B cell (primary cell): Measurements from ENCODE around the gene KSR1. TPM values are rescaled to one million over a fixed set of nuclear protein-coding genes. Genes with fewer than 3 reads are reported as not detected.
"Not testable (repeated sequence)": the region's sequence is repeated elsewhere in the genome, so short reads cannot be mapped to it uniquely, and the experiment has no call there.

Source experiments
- ATAC-seq: fragments of 200-7000 bp; cut with Tn5 transposase; one replicate; pipeline ENCODE4 v1.10.0; 2021; ENCODE audit warnings: low read depth, mild to moderate bottlenecking, moderate number of reproducible peaks, moderate library complexity
- CTCF ChIA-PET: fragments of 350-600 bp; sonication (Branson Sonifier 250); formaldehyde crosslinking; loops from one replicate; lab custom pipeline; 2021; ENCODE audit warnings: antibody characterized with exemption, inconsistent platforms; lab: Charles Lee
- POLR2A ChIA-PET: fragments of 350-600 bp; sonication (Branson Sonifier 250); formaldehyde crosslinking; loops from one replicate; lab custom pipeline; 2021; ENCODE audit warnings: antibody characterized with exemption; lab: Charles Lee
- DNase-seq: peaks from one replicate; pipeline ENCODE4 v3.0.0; 2013
- H2AFZ ChIP-seq: 2 replicates; pipeline ENCODE4 v1.6.1; 2012; ENCODE audit warnings: mild to moderate bottlenecking, low read depth, low read length; ENCODE audit not compliant: insufficient read depth, poor library complexity, severe bottlenecking
- H3K27ac ChIP-seq, 2 donors: 1 replicate in 1 of 2; 2 replicates in 1 of 2; pipeline ENCODE4 v1.5.1; 2012 to 2013; ENCODE audit warnings: low read length in 2 of 2, mild to moderate bottlenecking in 2 of 2, moderate library complexity in 1 of 2
- H3K27me3 ChIP-seq, 4 experiments: fragments of 200-600 bp in 1 of 4; sonication (generic) in 1 of 4; replicated peaks in 1 of 4; 1 replicate in 2 of 4; 2 replicates in 2 of 4; pipeline versions ENCODE4 v1.6.1 to v1.7.0; 2013 to 2016; ENCODE audit warnings: low read length in 3 of 4, mild to moderate bottlenecking in 2 of 4, mixed read lengths in 1 of 4, moderate library complexity in 1 of 4; ENCODE audit not compliant: insufficient read depth in 4 of 4, control insufficient read depth in 3 of 4; ENCODE audit errors: control extremely low read depth in 1 of 4
- H3K36me3 ChIP-seq, 2 experiments: replicated peaks in 1 of 2; 1 replicate in 1 of 2; 2 replicates in 1 of 2; pipeline versions ENCODE4 v1.6.1 to v1.7.1; 2013; ENCODE audit warnings: low read length in 1 of 2; ENCODE audit not compliant: insufficient read depth in 2 of 2, control insufficient read depth in 1 of 2; ENCODE audit errors: control extremely low read depth in 1 of 2, extremely low read depth in 1 of 2
- H3K4me1 ChIP-seq, 2 donors: fragments of 200-600 bp in 1 of 2; sonication (generic) in 1 of 2; 1 replicate in 1 of 2; 2 replicates in 1 of 2; pipeline versions ENCODE4 v1.5.1 to v1.6.1; 2013 to 2017; ENCODE audit warnings: low read length in 2 of 2; ENCODE audit not compliant: control insufficient read depth in 2 of 2, insufficient read depth in 2 of 2
- H3K4me2 ChIP-seq: replicated peaks from 2 replicates; pipeline ENCODE3; 2012; ENCODE audit warnings: mild to moderate bottlenecking, low read depth, low read length; ENCODE audit not compliant: poor library complexity, severe bottlenecking
- H3K4me3 ChIP-seq, 5 experiments: fragments of 200-600 bp in 1 of 5; sonication (generic) in 1 of 5; 1 replicate in 3 of 5; 2 replicates in 2 of 5; pipeline versions ENCODE4 v1.5.1 to v1.7.0; 2011 to 2016; ENCODE audit warnings: low read length in 4 of 5, mild to moderate bottlenecking in 4 of 5, low read depth in 2 of 5, control low read depth in 1 of 5, moderate library complexity in 1 of 5; ENCODE audit not compliant: insufficient read depth in 1 of 5; ENCODE audit errors: control extremely low read depth in 1 of 5, extremely low read depth in 1 of 5
- H3K79me2 ChIP-seq: fragments of 200-600 bp; sonication (generic); one replicate; pipeline ENCODE4 v1.6.0; 2016; ENCODE audit warnings: low read length; ENCODE audit not compliant: control insufficient read depth, insufficient read depth
- H3K9ac ChIP-seq: fragments of 200-600 bp; sonication (generic); 2 replicates; pipeline ENCODE4 v1.6.1; 2017; ENCODE audit warnings: mild to moderate bottlenecking, low read length, moderate library complexity
- H3K9me3 ChIP-seq, 3 donors: one replicate each; pipeline versions ENCODE4 v1.6.1 to v1.7.1; 2013; ENCODE audit warnings: low read length in 2 of 3; ENCODE audit not compliant: control insufficient read depth in 2 of 3, insufficient read depth in 1 of 3; ENCODE audit errors: control extremely low read depth in 1 of 3
- H4K20me1 ChIP-seq: 2 replicates; pipeline ENCODE4 v1.6.0; 2012; ENCODE audit warnings: mild to moderate bottlenecking, low read length; ENCODE audit not compliant: insufficient read depth, control insufficient read depth, poor library complexity, severe bottlenecking
- H3K27ac Mint-ChIP-seq: one replicate; pipeline ENCODE4 v1.8.0; 2021; ENCODE audit warnings: mixed read lengths
- H3K27me3 Mint-ChIP-seq: one replicate; pipeline ENCODE4 v1.8.0; 2021; ENCODE audit warnings: mixed read lengths
- H3K4me1 Mint-ChIP-seq: one replicate; pipeline ENCODE4 v1.8.0; 2021; ENCODE audit warnings: mixed read lengths
- H3K4me3 Mint-ChIP-seq: one replicate; pipeline ENCODE4 v1.8.0; 2021; ENCODE audit warnings: mixed read lengths
- H3K9me3 Mint-ChIP-seq: one replicate; pipeline ENCODE4 v1.8.0; 2022; ENCODE audit warnings: mixed read lengths; ENCODE audit not compliant: insufficient read depth
- EZH2 ChIP-seq: IDR thresholded peaks from 2 replicates; pipeline ENCODE4 v1.6.1; 2012; ENCODE audit warnings: borderline replicate concordance, low read depth, mild to moderate bottlenecking, moderate library complexity, low read length; ENCODE audit not compliant: insufficient read depth, poor library complexity, severe bottlenecking
- WGBS: methylation state at CpG from one replicate; pipeline ENCODE4 v1.1.5; 2013; ENCODE audit warnings: missing lambda C conversion rate; ENCODE audit not compliant: insufficient coverage; 5-methylcytosine and 5-hydroxymethylcytosine counted together
- intact Hi-C: fragments of 100-400 bp; cut with micrococcal nuclease; formaldehyde crosslinking; loops from one replicate; pipeline ENCODE4 v1.10.0; 2022
- polyA plus RNA-seq: library from polyadenylated mRNA; depleted of rRNA; stranded (reverse); fragments of >200 nt; gene quantifications from 2 replicates; pipeline ENCODE4 v1.2.3, GENCODE V29; 2012
- total RNA-seq, 2 donors: library from RNA; stranded (reverse); fragments of 120-200 nt in 1 of 2; gene quantifications; 1 replicate in 1 of 2; 2 replicates in 1 of 2; pipeline versions ENCODE4 v1.2.3 to v1.2.4, GENCODE V29; 2013 to 2022
- TF ChIP-seq, protein P1 (sequence below): fragments of 200-600 bp; IDR thresholded peaks from one replicate; pipeline ENCODE4 v1.8.0; 2022; ENCODE audit warnings: antibody characterized with exemption, mild to moderate bottlenecking

KSR1 gene
- total and polyA plus RNA-seq, 2 donors (not counting 1 experiment from before 2014, with no cell fraction given): 27.5 to 85.6 TPM

DNA sequence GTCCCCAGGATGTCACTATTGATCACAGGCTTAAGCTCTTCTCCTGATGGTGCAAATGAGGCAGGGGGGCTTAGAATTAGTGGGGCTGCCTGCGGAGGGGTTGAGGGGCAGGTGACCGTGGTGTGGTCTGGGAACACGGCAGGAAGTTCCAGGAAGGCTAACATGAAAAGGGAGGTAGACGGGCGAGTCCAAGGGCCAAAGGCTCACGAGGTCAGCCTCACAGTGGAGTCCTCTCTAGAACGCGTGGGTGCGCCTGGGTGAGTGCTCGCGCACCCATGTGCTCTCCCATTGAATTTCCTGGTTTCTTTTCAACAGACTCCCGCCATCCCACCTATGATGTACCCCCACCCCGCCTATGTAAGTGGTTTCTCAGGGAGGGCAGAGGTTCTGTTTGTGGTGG lies 190.0 kb downstream of the KSR1 start:
- TF ChIP-seq, protein P1, sequence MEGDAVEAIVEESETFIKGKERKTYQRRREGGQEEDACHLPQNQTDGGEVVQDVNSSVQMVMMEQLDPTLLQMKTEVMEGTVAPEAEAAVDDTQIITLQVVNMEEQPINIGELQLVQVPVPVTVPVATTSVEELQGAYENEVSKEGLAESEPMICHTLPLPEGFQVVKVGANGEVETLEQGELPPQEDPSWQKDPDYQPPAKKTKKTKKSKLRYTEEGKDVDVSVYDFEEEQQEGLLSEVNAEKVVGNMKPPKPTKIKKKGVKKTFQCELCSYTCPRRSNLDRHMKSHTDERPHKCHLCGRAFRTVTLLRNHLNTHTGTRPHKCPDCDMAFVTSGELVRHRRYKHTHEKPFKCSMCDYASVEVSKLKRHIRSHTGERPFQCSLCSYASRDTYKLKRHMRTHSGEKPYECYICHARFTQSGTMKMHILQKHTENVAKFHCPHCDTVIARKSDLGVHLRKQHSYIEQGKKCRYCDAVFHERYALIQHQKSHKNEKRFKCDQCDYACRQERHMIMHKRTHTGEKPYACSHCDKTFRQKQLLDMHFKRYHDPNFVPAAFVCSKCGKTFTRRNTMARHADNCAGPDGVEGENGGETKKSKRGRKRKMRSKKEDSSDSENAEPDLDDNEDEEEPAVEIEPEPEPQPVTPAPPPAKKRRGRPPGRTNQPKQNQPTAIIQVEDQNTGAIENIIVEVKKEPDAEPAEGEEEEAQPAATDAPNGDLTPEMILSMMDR: no peak
- TF ChIP-seq EZH2: no peak
- 94% methylated on average over 11 of the region's 13 CpGs for WGBS
- Histone ChIP-seq H3K79me2 (no peaks in the 10 kb centered on the region), H3K4me3 (no peak overlapping the region), H3K9ac (no peak overlapping the region), H3K4me1 (no peaks in the 10 kb centered on the region), H3K27ac (no peak overlapping the region), H2AFZ (no peak overlapping the region), H3K36me3 (peaks cover 0 to 37% of the 10 kb centered on the region in 2 experiments), H3K4me2 (no peak overlapping the region), H3K9me3 (no peaks in the 10 kb centered on the region), H4K20me1 (no peaks in the 10 kb centered on the region), H3K27me3 (no peaks in the 10 kb centered on the region)
- POLR2A ChIA-PET: no interaction called here
- Mint-ChIP-seq H3K9me3 (no peaks in the 10 kb centered on the region), H3K4me3 (no peak overlapping the region), H3K4me1 (peaks cover 6% of the 10 kb centered on the region), H3K27ac (no peak overlapping the region), H3K27me3 (no peaks in the 10 kb centered on the region)
- CTCF ChIA-PET: interaction anchor here (1.0 to 14.5 kb wide), 3 partner anchors 10 to 410 kb away, joined by 3 to 395 read pairs (median 3); no protein-coding TSS in a partner anchor
- no peak for ATAC-seq
- intact Hi-C loops: no loop called here
- DNase-seq: no peak

DNA sequence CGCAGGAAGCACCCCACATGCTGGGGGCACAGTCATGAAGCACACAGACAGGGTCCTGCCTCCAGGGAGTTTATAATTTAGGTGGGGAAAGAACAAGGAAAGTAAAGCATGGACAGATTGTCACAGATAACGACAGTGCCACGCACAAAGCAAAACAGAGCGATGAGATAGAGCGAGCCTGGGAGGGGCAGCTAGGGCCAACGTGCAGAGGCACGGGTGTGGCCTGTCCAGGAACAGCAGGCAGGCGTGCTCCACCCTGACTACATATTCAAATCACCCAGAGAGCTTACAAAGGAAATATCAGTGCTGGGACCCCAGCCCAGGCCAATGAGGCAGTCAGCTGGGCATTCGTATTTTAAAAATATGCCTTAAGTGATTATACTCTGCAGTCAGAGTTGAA lies 191.5 kb downstream of the KSR1 start:
- Mint-ChIP-seq H3K27me3 (no peaks in the 10 kb centered on the region), H3K27ac (no peak overlapping the region), H3K4me3 (no peak overlapping the region), H3K9me3 (no peaks in the 10 kb centered on the region), H3K4me1 (peaks cover 6% of the 10 kb centered on the region)
- peaks cover 0 to 33% of the 10 kb centered on the region in 2 experiments for H3K36me3 ChIP-seq
- H3K4me3 ChIP-seq: no peak overlapping the region
- no peaks in the 10 kb centered on the region for H3K4me1 ChIP-seq
- DNase-seq (no peak), ATAC-seq (no peak)
- H3K9me3 ChIP-seq: no peaks in the 10 kb centered on the region
- no peaks in the 10 kb centered on the region for H4K20me1 ChIP-seq
- ChIA-PET CTCF (interaction anchor here (0.8 to 14.5 kb wide), 4 partner anchors 13 to 412 kb away, joined by 5 to 395 read pairs (median 6); no protein-coding TSS in a partner anchor), POLR2A (no interaction called here)
- no peaks in the 10 kb centered on the region for H3K79me2 ChIP-seq
- no peak overlapping the region for H2AFZ ChIP-seq
- intact Hi-C loops: no loop called here
- H3K27ac ChIP-seq: no peak overlapping the region
- no peak for TF ChIP-seq EZH2
- TF ChIP-seq, protein P1: no peak
- H3K9ac ChIP-seq: no peak overlapping the region
- no peak overlapping the region for H3K4me2 ChIP-seq
- WGBS: 86% methylated on average over 8 of the region's 9 CpGs
- no peaks in the 10 kb centered on the region for H3K27me3 ChIP-seq

DNA sequence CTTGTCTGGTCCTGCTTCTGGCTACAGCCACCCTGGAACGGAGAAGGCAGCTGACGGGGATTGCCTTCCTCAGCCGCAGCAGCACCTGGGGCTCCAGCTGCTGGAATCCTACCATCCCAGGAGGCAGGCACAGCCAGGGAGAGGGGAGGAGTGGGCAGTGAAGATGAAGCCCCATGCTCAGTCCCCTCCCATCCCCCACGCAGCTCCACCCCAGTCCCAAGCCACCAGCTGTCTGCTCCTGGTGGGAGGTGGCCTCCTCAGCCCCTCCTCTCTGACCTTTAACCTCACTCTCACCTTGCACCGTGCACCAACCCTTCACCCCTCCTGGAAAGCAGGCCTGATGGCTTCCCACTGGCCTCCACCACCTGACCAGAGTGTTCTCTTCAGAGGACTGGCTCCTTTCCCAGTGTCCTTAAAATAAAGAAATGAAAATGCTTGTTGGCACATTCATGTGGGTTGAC lies 192.9 kb downstream of the KSR1 start:
- H3K4me1 Mint-ChIP-seq, H2AFZ ChIP-seq, H3K27me3 Mint-ChIP-seq, H3K9me3 Mint-ChIP-seq, intact Hi-C loops, H3K4me3 Mint-ChIP-seq, H3K4me2 ChIP-seq, H3K9me3 ChIP-seq, POLR2A ChIA-PET, H4K20me1 ChIP-seq, H3K9ac ChIP-seq, H3K4me3 ChIP-seq, H3K79me2 ChIP-seq, H3K4me1 ChIP-seq, ATAC-seq, H3K27ac Mint-ChIP-seq, H3K27me3 ChIP-seq, DNase-seq, H3K27ac ChIP-seq: not testable (repeated sequence)
- WGBS: 88% methylated on average over 4 of the region's 5 CpGs
- H3K36me3 ChIP-seq: peaks cover 0 to 27% of the 10 kb centered on the region in 2 experiments
- CTCF ChIA-PET: interaction anchor here (0.9 to 14.5 kb wide), 3 partner anchors 36 to 269 kb away, joined by 3 to 395 read pairs (median 7); no protein-coding TSS in a partner anchor
